ENCODE measurements around the gene TXNL4B.

Gene TXNL4B

GRCh38 chr16:72093448-72094265, at the start of gene TXNL4B, which contains the start of gene DHX38:
TXNL4B (minus strand) TSS chr16:72093620; CDS start chr16:72090749, 2,871 bp downstream.
DHX38 (plus strand) TSS chr16:72093847; CDS start chr16:72096158, 2,311 bp downstream.
- DNase-seq = peak; percentile 100
- in situ Hi-C loops (cut with MboI; ENCODE audit: low pct_unique_long_range_greater_than_20kb, low sequenced_read_pairs) = no loop called here

GRCh38 chr16:72142476-72142875, 49.1 kb upstream of the TXNL4B start:
- no peak for DNase-seq
- in situ Hi-C loops (cut with MboI; ENCODE audit: low pct_unique_long_range_greater_than_20kb, low sequenced_read_pairs) = loop anchor here (25.0 kb wide), 1 partner anchor 320 kb away; no protein-coding TSS in a partner anchor

- in situ Hi-C loops (cut with MboI; ENCODE audit: low pct_unique_long_range_greater_than_20kb, low sequenced_read_pairs) = loop anchor here (25.0 kb wide), 1 partner anchor 322 kb away; no protein-coding TSS in a partner anchor
- no peak for DNase-seq
These were observed 46.5 kb upstream of the TXNL4B start for GRCh38 chr16:72139908-72140307.

GRCh38 chr16:72138064-72138572, 44.7 kb upstream of the TXNL4B start:
- no peak for DNase-seq
- in situ Hi-C loops (cut with MboI; ENCODE audit: low pct_unique_long_range_greater_than_20kb, low sequenced_read_pairs) = loop anchor here (25.0 kb wide), 1 partner anchor 324 kb away; no protein-coding TSS in a partner anchor

GRCh38 chr16:72137380-72138063, 44.1 kb upstream of the TXNL4B start:
- in situ Hi-C loops (cut with MboI; ENCODE audit: low pct_unique_long_range_greater_than_20kb, low sequenced_read_pairs) = loop anchor here (25.0 kb wide), 1 partner anchor 325 kb away; no protein-coding TSS in a partner anchor
- DNase-seq = no peak

- in situ Hi-C loops (cut with MboI; ENCODE audit: low pct_unique_long_range_greater_than_20kb, low sequenced_read_pairs) = loop anchor here (25.0 kb wide), 1 partner anchor 328 kb away; no protein-coding TSS in a partner anchor
- DNase-seq = no peak
These were observed 41.1 kb upstream of the TXNL4B start for GRCh38 chr16:72134507-72134906.

GRCh38 chr16:72132726-72133125, 39.3 kb upstream of the TXNL4B start:
- DNase-seq = no peak
- in situ Hi-C loops (cut with MboI; ENCODE audit: low pct_unique_long_range_greater_than_20kb, low sequenced_read_pairs) = loop anchor here (25.0 kb wide), 1 partner anchor 330 kb away; no protein-coding TSS in a partner anchor

- no peak for DNase-seq
- in situ Hi-C loops (cut with MboI; ENCODE audit: low pct_unique_long_range_greater_than_20kb, low sequenced_read_pairs) = loop anchor here (25.0 kb wide), 1 partner anchor 331 kb away; no protein-coding TSS in a partner anchor
These were observed 37.6 kb upstream of the TXNL4B start for GRCh38 chr16:72131036-72131435.

GRCh38 chr16:72129976-72130656, 36.7 kb upstream of the TXNL4B start:
- in situ Hi-C loops (cut with MboI; ENCODE audit: low pct_unique_long_range_greater_than_20kb, low sequenced_read_pairs) = loop anchor here (25.0 kb wide), 1 partner anchor 332 kb away; no protein-coding TSS in a partner anchor
- no peak for DNase-seq

GRCh38 chr16:72128701-72129100, 35.3 kb upstream of the TXNL4B start:
- in situ Hi-C loops (cut with MboI; ENCODE audit: low pct_unique_long_range_greater_than_20kb, low sequenced_read_pairs) = loop anchor here (25.0 kb wide), 1 partner anchor 334 kb away; no protein-coding TSS in a partner anchor
- DNase-seq = no peak

GRCh38 chr16:72126429-72126765, 33.0 kb upstream of the TXNL4B start:
- in situ Hi-C loops (cut with MboI; ENCODE audit: low pct_unique_long_range_greater_than_20kb, low sequenced_read_pairs) = loop anchor here (25.0 kb wide), 1 partner anchor 336 kb away; no protein-coding TSS in a partner anchor
- DNase-seq = no peak

GRCh38 chr16:72125635-72126428, 32.4 kb upstream of the TXNL4B start:
- in situ Hi-C loops (cut with MboI; ENCODE audit: low pct_unique_long_range_greater_than_20kb, low sequenced_read_pairs) = loop anchor here (25.0 kb wide), 1 partner anchor 336 kb away; no protein-coding TSS in a partner anchor

GRCh38 chr16:72124761-72125634, 31.6 kb upstream of the TXNL4B start:
- in situ Hi-C loops (cut with MboI; ENCODE audit: low pct_unique_long_range_greater_than_20kb, low sequenced_read_pairs) = loop anchor here (25.0 kb wide), 1 partner anchor 337 kb away; no protein-coding TSS in a partner anchor

More at GRCh38 chr16:72125635-72126428, 32.4 kb upstream of the TXNL4B start:
- DNase-seq = no peak

GRCh38 chr16:72124148-72124547, 30.7 kb upstream of the TXNL4B start:
- in situ Hi-C loops (cut with MboI; ENCODE audit: low pct_unique_long_range_greater_than_20kb, low sequenced_read_pairs) = no loop called here
- no peak for DNase-seq

More at GRCh38 chr16:72124761-72125634, 31.6 kb upstream of the TXNL4B start:
- peak; percentile 64 for DNase-seq

- in situ Hi-C loops (cut with MboI; ENCODE audit: low pct_unique_long_range_greater_than_20kb, low sequenced_read_pairs) = no loop called here
- DNase-seq = no peak
These were observed 30.0 kb upstream of the TXNL4B start for GRCh38 chr16:72123426-72123825.

- in situ Hi-C loops (cut with MboI; ENCODE audit: low pct_unique_long_range_greater_than_20kb, low sequenced_read_pairs) = no loop called here
These were observed 29.5 kb upstream of the TXNL4B start for GRCh38 chr16:72122916-72123315.

GRCh38 chr16:72122308-72122707, 28.9 kb upstream of the TXNL4B start:
- DNase-seq = no peak
- in situ Hi-C loops (cut with MboI; ENCODE audit: low pct_unique_long_range_greater_than_20kb, low sequenced_read_pairs) = no loop called here

More at GRCh38 chr16:72122916-72123315, 29.5 kb upstream of the TXNL4B start:
- no peak for DNase-seq

Measured in KBM-7 (cell line).